H4 (cell line): ENCODE measurements around the gene PCGF3. TPM values are rescaled to one million over a fixed set of nuclear protein-coding genes. Genes with fewer than 3 reads are reported as not detected.
"Not testable (repeated sequence)": the region's sequence is repeated elsewhere in the genome, so short reads cannot be mapped to it uniquely, and the experiment has no call there.

Experiments
- DNase-seq: peaks from one replicate; pipeline ENCODE4 v3.0.0-alpha.2; 2015; ENCODE audit warnings: low spot score
- total RNA-seq: library from RNA; depleted of rRNA; stranded (reverse); fragments of >200 nt; shearing (Covaris generic); gene quantifications from 2 replicates; pipeline ENCODE4 v1.2.3, GENCODE V29; 2014

Gene PCGF3
- total RNA-seq, 1 experiment from 2014 or later: 26.1 TPM

DNA sequence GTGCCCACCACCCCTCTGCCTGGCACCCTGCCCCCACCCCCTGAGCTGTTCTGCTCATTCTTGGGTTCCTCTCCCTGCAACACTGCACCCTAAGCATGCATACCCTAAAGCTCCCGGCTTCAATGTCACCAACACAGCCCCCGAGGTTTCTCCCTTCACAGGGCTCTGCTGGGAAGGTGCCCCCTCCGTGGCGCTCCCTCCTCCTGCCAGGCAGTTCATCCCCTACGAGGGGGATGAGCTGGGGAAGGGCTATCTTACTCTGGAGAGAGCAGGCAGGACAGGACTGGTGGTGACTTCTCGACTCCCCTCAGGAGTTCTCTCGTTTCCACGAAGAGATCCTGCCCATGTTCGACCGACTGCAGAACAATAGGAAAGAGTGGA lies 38.1 kb upstream of the PCGF3 start:
- DNase-seq: no peak

DNA sequence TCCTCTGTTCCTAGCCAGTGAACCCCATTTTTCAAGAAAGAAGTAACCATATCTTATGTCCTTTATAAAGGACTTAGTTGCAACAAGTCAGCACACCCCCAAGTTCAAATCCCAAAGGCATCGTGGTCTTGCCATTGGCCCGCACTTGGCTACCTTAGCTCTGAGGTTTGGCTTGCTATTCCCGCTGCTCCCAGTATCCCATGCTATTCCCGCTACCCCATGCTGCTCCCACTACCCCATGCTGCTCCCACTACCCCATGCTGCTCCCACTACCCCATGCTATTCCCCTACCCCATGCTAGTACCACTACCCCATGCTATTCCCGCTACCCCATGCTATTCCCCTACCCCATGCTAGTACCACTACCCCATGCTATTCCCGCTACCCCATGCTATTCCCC lies 37.4 kb upstream of the PCGF3 start:
- DNase-seq: not testable (repeated sequence)

GRCh38 chr4:669806-670559 lies 35.6 kb upstream of the PCGF3 start:
- not testable (repeated sequence) for DNase-seq

DNA sequence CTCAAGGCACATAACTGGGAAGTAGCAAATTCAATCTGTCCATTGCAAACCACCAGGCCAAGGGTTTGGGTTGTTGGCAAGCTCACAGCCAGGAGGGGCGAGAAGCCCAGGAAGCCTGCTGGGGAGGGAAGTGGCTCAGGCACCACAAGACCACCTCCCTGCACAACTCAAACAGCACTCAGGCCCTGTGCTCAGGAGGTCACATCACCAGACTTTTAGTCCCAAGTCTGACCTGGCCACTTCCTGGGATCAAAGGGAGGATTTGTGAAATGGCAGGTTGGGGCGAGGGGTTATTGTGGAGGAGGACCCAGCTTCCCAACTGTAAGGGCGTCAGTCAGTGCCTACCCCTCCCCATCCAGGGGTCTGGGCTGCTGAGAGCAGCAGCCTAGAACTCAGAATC lies 33.9 kb upstream of the PCGF3 start:
- DNase-seq: no peak

DNA sequence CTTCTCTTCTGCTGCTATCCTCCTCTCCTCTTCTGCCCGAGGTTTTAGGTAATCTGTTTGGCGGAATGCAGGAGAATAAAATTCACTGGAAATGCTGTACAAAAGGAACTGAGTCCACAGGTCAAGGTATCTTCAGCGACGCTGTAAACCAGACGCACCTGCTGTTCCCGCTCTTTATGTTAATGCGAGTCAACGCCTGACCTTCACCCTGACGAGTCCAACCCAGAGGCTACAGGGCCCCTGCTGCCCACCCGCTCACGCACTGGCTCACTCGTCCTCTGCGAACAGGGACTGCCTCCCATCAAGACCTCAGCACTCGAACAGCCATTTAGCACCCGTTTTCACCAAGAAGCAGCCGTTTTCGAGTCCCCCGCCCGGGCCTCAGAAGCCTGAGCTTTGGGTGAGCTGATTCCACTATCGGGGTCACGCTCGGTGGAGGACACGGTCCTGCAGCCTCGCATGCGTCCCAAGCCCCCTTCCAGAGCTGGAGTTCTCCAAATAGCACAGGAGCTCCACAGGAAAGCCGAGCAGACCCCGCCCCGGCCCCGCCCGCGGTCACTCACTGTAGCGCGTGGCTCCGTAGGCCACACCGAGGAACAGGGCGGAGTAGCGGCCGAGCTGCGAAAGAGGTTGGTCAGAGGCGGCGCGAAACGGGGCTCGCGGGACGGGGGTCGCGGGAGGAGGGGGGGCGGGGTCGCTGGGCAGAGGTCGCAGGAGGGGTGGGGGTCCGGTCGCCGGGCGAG lies 32.1 kb upstream of the PCGF3 start:
- no peak for DNase-seq

DNA sequence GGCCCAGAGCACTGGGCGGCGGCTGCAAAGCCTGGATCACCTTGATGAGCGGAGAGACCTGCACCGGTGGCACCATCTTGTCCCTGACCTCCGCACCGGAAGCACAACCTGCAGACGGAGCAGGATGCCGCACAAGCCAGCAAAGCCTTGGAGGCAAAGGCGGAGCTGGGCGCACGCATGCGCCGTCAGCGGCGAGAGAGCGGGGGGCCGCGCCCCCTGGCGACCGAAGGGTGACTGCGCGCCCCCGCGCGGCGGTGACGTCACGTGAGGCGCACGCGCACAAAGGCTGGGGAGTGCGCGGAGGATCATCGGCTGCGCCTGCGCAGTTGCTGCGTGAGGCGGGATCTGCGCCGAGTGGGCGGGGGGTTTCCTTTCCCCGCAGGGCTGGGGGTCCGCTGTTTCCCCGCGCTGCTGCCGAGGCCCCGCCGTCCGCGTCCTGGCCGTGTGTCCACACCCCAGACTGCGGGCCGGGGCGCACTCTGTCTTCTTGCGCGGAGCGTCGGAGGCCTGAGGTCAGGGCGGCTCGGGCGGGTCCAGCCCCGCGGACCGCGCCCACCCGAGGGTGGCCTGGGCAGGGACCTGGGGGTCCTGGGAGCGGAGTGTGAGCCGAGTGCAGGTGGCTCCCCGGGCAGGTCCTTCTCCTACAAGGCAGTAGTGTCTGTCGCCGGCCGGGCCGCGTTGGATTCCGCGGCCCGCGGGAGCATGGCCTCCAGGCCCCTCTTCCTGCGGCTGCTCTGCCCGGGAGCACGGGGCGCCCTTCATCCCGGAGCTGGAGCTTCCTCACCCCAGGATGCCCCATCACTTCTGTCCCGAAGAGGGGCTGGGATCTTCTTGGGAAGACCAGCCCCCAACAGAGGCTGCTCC lies 31.2 kb upstream of the PCGF3 start, which contains the start of the genes ATP5ME and MYL5:
TSS of gene ATP5ME (minus strand) at position 105 of the 864 bp plus-strand sequence. CDS start at position 76, 29 bp downstream.
TSS of gene MYL5 (plus strand) at position 371 of the 864 bp plus-strand sequence. CDS start 3,485 bp downstream, outside the sequence.
- DNase-seq: peak; percentile 97

DNA sequence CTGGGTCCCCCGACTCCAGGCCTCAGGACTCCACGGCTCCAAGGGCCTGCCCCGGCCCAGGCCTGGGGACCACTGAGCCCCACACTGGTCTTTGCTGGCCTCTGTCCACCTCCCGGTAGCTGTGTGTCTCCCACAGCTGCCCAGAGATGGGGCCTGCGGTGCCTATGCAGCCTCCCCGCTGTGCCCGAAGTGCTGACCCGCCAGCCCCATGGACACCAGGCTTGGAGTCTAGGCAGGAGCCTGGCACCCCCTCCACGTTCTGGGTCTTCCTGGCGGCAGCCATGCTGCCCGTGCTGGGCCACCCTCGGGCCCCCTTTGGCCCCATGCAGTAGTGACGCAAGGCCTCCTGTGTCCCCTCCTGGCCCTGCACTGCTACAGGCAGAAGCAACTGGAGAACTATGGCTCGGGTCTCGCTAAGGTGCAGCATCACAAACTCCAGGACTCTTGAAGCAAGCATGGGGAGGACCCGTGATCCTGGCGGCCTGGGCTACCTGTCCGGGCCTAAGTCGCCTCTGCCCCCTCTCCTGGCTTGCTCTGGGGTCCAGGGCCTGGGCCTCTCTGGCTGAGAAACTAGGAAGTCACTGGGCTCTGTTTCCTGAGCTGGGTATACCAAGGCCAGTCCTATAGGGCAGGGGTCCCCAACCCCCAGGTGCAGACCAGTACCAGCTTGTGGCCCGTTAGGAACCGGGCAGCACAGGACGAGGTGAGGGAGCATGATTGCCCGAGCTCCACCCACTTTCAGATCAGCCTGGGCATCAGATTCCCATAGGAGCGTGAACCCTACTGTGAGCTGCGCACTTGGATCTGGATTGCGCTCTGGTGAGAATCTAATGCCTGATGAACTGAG lies 30.4 kb upstream of the PCGF3 start:
- DNase-seq: no peak

GRCh38 chr4:675980-676870 lies 29.4 kb upstream of the PCGF3 start:
- DNase-seq: no peak

GRCh38 chr4:676871-677235 lies 28.8 kb upstream of the PCGF3 start:
- no peak for DNase-seq

DNA sequence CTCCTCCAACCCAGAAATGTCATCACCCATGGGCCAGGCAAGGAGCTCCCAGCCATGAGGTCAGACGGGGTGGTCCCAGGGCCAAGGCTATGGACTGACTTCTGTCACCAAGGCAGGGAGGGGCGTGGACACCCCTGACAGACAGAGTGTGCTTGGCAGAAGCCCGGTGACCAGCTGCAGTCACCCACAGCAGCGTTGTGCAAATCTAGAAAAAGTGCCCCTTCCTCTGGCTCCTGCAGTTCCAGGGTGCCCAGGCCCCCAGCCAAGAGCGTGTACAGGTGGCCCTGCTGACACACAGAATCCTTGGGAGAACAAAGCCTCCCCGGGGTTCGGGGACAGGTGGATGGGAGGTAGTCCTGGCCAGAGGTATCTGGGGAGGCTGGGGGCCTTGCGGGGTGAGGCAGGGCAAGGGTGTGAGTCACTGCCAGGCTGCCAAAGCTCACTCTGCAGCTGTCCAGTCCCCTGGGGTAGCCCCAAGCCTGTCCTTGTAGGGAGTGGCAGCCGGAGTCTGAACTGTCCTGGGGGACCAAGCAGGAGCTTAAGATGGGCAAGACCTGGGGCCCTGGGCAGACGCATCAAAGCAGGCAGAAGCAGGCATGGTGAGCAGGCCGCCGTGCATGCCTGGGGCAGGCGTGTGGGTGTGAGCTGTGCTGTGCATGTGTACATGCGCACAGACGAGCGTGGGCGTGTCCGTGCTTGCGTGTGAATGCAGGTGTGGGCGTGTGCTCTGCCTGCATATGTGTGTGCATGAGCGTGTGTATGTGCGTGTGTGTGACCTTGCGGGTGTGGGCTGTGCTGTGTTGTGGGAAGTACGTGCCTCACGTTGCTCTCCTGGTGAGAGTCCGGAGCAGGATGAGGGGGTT lies 28.0 kb upstream of the PCGF3 start:
- DNase-seq: no peak

DNA sequence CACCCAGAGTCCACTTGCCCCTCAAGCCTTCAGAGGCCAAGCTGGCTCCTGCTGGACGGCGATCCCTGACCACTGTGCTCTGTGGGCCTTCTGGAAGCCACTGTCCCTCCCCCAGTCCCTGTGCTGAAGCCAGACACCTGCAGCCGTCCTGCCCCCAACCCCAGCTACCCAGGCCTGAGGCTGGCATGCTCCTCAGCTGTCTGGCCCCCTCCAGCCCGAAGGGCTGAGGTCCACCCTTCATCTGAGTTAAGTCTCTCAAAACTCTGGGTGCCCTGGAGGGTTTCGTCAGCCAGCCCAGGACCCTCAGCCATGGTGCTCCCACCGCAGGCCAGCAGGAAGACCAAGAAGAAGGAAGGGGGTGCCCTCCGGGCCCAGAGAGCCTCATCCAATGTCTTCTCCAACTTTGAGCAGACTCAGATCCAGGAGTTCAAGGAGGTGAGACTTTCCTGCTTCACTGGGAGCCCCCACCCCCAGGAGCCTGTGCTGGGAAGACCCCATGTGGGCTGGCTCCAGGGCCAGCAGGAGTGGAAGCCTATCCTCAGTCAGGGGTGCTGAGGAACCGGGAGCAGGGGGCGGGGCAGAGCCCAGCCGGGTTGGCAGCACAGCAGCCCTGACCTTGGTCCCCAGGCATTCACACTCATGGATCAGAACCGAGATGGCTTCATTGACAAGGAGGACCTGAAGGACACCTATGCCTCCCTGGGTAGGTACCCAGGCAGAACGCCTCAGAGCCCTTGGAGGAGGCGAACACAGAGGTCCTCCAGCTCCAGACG lies 27.1 kb upstream of the PCGF3 start:
- no peak for DNase-seq

DNA sequence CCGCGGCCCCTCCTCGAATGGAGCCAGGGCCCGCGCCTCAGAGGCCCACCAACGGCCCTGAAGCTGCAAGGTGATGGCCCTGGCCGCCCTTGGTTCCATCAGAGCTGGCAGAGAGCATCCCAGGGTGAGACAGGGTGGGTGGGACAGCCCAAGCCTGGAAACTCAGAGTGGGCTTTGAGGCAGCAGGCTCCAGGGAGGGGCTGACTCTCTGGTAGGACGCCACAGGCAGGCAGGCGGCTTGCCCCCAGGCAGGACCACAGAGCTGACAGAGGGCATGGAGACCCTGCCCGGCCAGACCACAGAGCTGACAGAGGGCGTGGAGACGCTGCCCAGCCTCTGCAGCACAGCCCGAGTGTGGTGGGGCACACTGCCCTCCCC lies 26.5 kb upstream of the PCGF3 start:
- no peak for DNase-seq

GRCh38 chr4:679629-680028 lies 26.0 kb upstream of the PCGF3 start:
- DNase-seq: no peak

DNA sequence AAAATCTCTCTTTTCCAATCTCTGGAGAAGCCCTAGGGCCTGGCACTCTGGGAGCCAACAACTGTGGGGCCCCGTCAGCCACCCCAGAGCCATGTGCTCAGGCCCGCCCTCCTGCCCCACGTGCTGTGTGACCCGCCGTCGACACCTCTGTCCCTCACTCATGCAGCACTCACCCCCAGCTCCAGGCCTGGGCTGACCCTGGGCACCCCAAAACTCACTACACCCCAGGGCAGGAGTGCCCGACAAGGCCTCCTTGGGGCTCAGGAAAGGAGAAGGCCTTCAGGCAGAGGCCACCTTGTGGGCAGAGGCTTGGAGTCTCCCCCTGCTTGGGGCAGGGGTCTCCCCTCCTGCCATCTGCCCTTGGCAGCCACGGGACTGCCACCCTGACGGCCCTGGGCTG lies 25.5 kb upstream of the PCGF3 start:
- DNase-seq: no peak

DNA sequence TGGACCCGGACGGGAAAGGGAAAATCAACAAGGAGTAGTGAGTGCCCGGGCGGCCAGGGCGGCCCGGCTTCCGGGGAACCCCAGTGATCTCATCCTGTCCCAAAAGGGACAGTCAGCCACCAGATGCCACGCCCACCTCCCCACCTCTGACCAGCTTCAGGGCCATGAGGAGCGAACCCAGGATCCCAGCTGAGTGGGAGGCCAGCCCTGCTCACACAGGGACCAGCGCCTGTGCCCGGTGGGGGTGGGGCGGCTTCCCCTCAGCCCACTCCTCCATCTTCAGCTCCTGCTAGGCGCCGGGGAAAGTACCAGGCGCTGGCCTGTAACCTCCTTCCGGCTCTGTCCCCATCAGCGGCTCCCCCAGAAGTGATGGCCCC lies 25.1 kb upstream of the PCGF3 start:
- DNase-seq: no peak

DNA sequence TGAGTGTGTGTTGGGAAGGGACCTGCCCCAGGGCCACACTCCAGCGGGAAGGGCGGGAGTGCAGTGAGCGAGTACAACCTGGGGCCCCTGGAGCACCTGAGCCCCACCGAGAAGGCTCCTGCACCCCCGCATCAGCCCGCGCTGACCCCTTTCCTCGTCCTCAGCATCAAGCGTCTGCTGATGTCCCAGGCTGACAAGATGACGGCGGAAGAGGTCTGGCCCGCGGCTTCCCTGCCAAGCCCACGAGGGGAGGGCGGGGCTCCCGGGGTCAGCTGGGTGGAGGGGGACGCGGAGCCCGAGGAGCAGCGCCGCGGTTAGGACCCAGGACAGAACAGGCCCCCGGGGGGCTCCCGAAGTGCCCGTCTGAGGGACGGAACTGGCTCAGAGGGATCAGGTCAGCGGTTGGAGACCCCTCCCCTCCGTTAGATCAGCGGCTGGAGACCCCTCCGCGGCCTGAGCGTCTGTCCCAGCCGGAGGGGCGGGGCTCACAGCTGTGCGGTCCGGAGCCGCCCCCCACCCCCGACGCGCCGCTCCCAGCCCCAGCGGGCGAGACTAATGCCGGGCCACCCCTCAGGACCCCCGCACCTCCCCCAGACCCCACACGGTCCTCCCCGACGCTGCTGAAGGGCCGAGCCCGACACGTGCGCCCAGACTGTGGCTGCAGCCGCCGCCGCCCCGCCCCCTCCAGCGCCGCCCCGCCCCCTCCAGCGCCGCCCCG lies 24.5 kb upstream of the PCGF3 start:
- DNase-seq: no peak

- DNase-seq: no peak
These were observed 23.7 kb upstream of the PCGF3 start for GRCh38 chr4:681736-682451.
